ENCODE results near the gene GAR1. TPM values are rescaled to one million over a fixed set of nuclear protein-coding genes. Genes with fewer than 3 reads are reported as not detected.
"Not testable (repeated sequence)": the region's sequence is repeated elsewhere in the genome, so short reads cannot be mapped to it uniquely, and the experiment has no call there.

Gene GAR1
- polyA plus RNA-seq, 6 donors from 2014 or later = 10.3 to 18.6 (median 13.6) TPM

GRCh38 chr4:109859426-109860300 is 44.1 kb downstream of the GAR1 start:
- not testable (repeated sequence) for DNase-seq; H3K27ac Mint-ChIP-seq; H3K27me3 Mint-ChIP-seq; H3K4me3 Mint-ChIP-seq; H3K4me1 Mint-ChIP-seq; ATAC-seq (ENCODE audit: low read depth in 2 of 2)
- H3K9me3 Mint-ChIP-seq = peaks cover 5 to 28% (median 19%) of the 10 kb centered on the region in 7 donors
- H3K36me3 Mint-ChIP-seq = peaks cover 8 to 16% of the 10 kb centered on the region in 2 donors

- Mint-ChIP-seq H3K36me3 (peaks cover 4 to 7% of the 10 kb centered on the region in 2 donors), H3K4me1 (no peaks in the 10 kb centered on the region), H3K9me3 (peaks cover 5 to 28% (median 19%) of the 10 kb centered on the region in 7 donors), H3K27ac (no peak overlapping the region), H3K27me3 (no peaks in the 10 kb centered on the region), H3K4me3 (no peak overlapping the region)
- DNase-seq (no peak), ATAC-seq (ENCODE audit: low read depth in 2 of 2) (no peak)
Observed at GRCh38 chr4:109861271-109861670, 45.7 kb downstream of the GAR1 start.

- ATAC-seq (ENCODE audit: low read depth in 2 of 2) (no peak), DNase-seq (no peak)
- Mint-ChIP-seq H3K36me3 (peaks cover 0 to 7% of the 10 kb centered on the region in 2 donors), H3K4me3 (no peak overlapping the region), H3K27ac (no peak overlapping the region), H3K9me3 (peaks cover 5 to 28% (median 19%) of the 10 kb centered on the region in 7 donors), H3K27me3 (no peaks in the 10 kb centered on the region), H3K4me1 (no peaks in the 10 kb centered on the region)
Observed at GRCh38 chr4:109861916-109862511, 46.5 kb downstream of the GAR1 start.

- peak overlapping the region in 1 of 6 donors; percentile 6 for H3K27ac Mint-ChIP-seq
- H3K4me3 Mint-ChIP-seq = no peak overlapping the region
- no peaks in the 10 kb centered on the region for H3K27me3 Mint-ChIP-seq
- no peak for ATAC-seq (ENCODE audit: low read depth in 2 of 2)
- no peak for DNase-seq
- no peaks in the 10 kb centered on the region for H3K36me3 Mint-ChIP-seq
- H3K4me1 Mint-ChIP-seq = no peaks in the 10 kb centered on the region
- peaks cover 0 to 25% (median 17%) of the 10 kb centered on the region in 7 donors for H3K9me3 Mint-ChIP-seq
Observed at GRCh38 chr4:109864134-109864533, 48.6 kb downstream of the GAR1 start.

- DNase-seq (no peak), ATAC-seq (ENCODE audit: low read depth in 2 of 2) (no peak)
- Mint-ChIP-seq H3K27ac (no peak overlapping the region), H3K27me3 (no peaks in the 10 kb centered on the region), H3K4me1 (no peaks in the 10 kb centered on the region), H3K9me3 (peaks cover 0 to 2% (median 0%) of the 10 kb centered on the region in 7 donors), H3K4me3 (no peak overlapping the region), H3K36me3 (no peaks in the 10 kb centered on the region)
Observed at GRCh38 chr4:109870061-109870460, 54.5 kb downstream of the GAR1 start.

GRCh38 chr4:109872065-109872464 is 56.5 kb downstream of the GAR1 start:
- no peaks in the 10 kb centered on the region for H3K4me1 Mint-ChIP-seq
- peak overlapping the region in 1 of 6 donors; percentile 9 for H3K27ac Mint-ChIP-seq

GRCh38 chr4:109872950-109873656 is 57.5 kb downstream of the GAR1 start:
- Mint-ChIP-seq H3K36me3 (no peaks in the 10 kb centered on the region), H3K4me1 (no peaks in the 10 kb centered on the region), H3K27me3 (peaks cover 0 to 8% (median 0%) of the 10 kb centered on the region in 3 donors), H3K4me3 (no peak overlapping the region), H3K27ac (no peak overlapping the region), H3K9me3 (peaks cover 0 to 4% (median 0%) of the 10 kb centered on the region in 7 donors)
- ATAC-seq (ENCODE audit: low read depth in 2 of 2) = no peak
- no peak for DNase-seq

More at GRCh38 chr4:109872065-109872464, 56.5 kb downstream of the GAR1 start:
- H3K27me3 Mint-ChIP-seq = no peaks in the 10 kb centered on the region
- H3K4me3 Mint-ChIP-seq = no peak overlapping the region
- H3K36me3 Mint-ChIP-seq = no peaks in the 10 kb centered on the region
- no peak for ATAC-seq (ENCODE audit: low read depth in 2 of 2)
- peaks cover 0 to 4% (median 0%) of the 10 kb centered on the region in 7 donors for H3K9me3 Mint-ChIP-seq
- no peak for DNase-seq

- no peaks in the 10 kb centered on the region for H3K36me3 Mint-ChIP-seq
- peaks cover 0 to 8% (median 0%) of the 10 kb centered on the region in 3 donors for H3K27me3 Mint-ChIP-seq
- no peak for ATAC-seq (ENCODE audit: low read depth in 2 of 2)
- no peak for DNase-seq
- H3K4me1 Mint-ChIP-seq = no peaks in the 10 kb centered on the region
- H3K27ac Mint-ChIP-seq = no peak overlapping the region
- H3K4me3 Mint-ChIP-seq = no peak overlapping the region
- H3K9me3 Mint-ChIP-seq = peaks cover 0 to 4% (median 0%) of the 10 kb centered on the region in 7 donors
Observed at GRCh38 chr4:109873791-109874514, 58.4 kb downstream of the GAR1 start.

Other genes with a start within 250 kb of the GAR1 start
- gene CASP6, start 112.3 kb upstream of the GAR1 start, polyA plus RNA-seq (ENCODE audit: low read depth in 6 of 6) = 10 to 100 TPM in 5 of 6 donors, 1 to 10 TPM in 1; 7.4 to 20.4 (median 16.0) TPM
- gene PLA2G12A, start 85.7 kb upstream of the GAR1 start, polyA plus RNA-seq (ENCODE audit: low read depth in 6 of 6) = 10 to 100 TPM; 16.0 to 37.6 (median 26.5) TPM
- gene CFI, start 13.8 kb upstream of the GAR1 start, polyA plus RNA-seq (ENCODE audit: low read depth in 6 of 6) = not detected
- under 1 TPM in 1 of 6 donors, not detected in 5; 0.23 TPM for gene RRH, start 12.2 kb downstream of the GAR1 start, polyA plus RNA-seq (ENCODE audit: low read depth in 6 of 6)
- gene LRIT3, start 32.3 kb downstream of the GAR1 start, polyA plus RNA-seq (ENCODE audit: low read depth in 6 of 6) = not detected
- gene EGF, start 97.1 kb downstream of the GAR1 start, polyA plus RNA-seq (ENCODE audit: low read depth in 6 of 6) = under 1 TPM in 3 of 6 donors, not detected in 3; 0.36 to 0.94 (median 0.44) TPM